Fibroblast of villous mesenchyme (primary cell): ENCODE measurements around the gene SAMD4B. TPM values are rescaled to one million over a fixed set of nuclear protein-coding genes. Genes with fewer than 3 reads are reported as not detected.

Experiments used
- DNase-seq: peaks from one replicate; pipeline ENCODE4 v3.0.0-alpha.2; 2010; ENCODE audit warnings: low read depth
- H3K4me3 ChIP-seq: 2 replicates; pipeline ENCODE4 v1.5.1; 2011; ENCODE audit warnings: low read depth, mild to moderate bottlenecking, low read length
- total RNA-seq: library from RNA; depleted of rRNA; stranded (reverse); fragments of >200 nt; gene quantifications from 2 replicates; pipeline ENCODE4 v1.2.3, GENCODE V29; 2012
- TF ChIP-seq, protein P1 (sequence below): IDR thresholded peaks from 2 replicates; pipeline ENCODE4 v1.5.1; 2012; ENCODE audit warnings: low read depth, mild to moderate bottlenecking, low read length; ENCODE audit not compliant: insufficient read depth

Gene SAMD4B
- total RNA-seq, 1 donor = 38.0 TPM

- H3K4me3 ChIP-seq = no peak overlapping the region
- TF ChIP-seq, protein P1, sequence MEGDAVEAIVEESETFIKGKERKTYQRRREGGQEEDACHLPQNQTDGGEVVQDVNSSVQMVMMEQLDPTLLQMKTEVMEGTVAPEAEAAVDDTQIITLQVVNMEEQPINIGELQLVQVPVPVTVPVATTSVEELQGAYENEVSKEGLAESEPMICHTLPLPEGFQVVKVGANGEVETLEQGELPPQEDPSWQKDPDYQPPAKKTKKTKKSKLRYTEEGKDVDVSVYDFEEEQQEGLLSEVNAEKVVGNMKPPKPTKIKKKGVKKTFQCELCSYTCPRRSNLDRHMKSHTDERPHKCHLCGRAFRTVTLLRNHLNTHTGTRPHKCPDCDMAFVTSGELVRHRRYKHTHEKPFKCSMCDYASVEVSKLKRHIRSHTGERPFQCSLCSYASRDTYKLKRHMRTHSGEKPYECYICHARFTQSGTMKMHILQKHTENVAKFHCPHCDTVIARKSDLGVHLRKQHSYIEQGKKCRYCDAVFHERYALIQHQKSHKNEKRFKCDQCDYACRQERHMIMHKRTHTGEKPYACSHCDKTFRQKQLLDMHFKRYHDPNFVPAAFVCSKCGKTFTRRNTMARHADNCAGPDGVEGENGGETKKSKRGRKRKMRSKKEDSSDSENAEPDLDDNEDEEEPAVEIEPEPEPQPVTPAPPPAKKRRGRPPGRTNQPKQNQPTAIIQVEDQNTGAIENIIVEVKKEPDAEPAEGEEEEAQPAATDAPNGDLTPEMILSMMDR = no peak
- no peak for DNase-seq
Observed at GRCh38 chr19:39299832-39300231, 42.4 kb upstream of the SAMD4B start.

GRCh38 chr19:39301021-39301420 is 41.2 kb upstream of the SAMD4B start:
- no peak for DNase-seq
- no peak overlapping the region for H3K4me3 ChIP-seq
- TF ChIP-seq, protein P1 = no peak

GRCh38 chr19:39301562-39301961 is 40.7 kb upstream of the SAMD4B start:
- no peak for DNase-seq
- no peak overlapping the region for H3K4me3 ChIP-seq
- TF ChIP-seq, protein P1 = no peak

DNA sequence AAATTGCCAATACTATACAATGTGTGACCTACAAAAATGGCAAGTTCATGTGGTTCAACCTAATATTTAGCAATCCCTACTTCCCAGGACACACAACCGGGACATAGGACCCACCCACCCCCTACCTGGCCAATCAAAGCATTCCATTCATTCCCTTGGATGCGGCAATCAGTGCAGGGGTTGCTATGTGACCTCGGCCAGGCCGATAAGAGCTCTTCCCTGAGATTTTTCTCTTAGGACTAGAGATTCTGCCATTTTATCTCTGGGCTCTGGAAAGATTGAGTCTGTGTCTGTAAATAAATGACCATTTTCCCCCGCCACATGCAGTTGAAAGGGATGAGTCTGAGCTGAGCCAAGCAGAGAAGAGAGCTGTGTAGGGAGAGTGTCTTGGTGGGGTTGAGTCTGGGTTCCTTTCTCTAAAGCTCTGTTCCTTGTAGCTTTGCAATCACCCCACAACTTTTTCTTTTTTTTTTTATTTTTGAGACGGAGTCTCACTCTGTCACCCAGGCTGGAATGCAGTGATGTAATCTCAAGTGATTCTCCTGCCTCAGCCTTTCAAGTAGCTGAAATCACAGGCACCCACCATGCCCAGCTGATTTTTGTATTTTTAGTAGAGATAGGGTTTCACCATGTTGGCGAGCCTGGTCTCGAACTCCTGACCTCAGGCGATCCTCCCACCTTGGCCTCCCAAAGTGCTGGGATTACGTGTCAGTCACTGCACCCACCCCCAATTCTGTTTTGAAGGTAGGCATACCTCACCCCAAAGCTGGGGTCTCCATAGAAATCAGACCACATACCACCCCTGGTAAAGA is 38.6 kb upstream of the SAMD4B start:
- TF ChIP-seq, protein P1 = no peak
- H3K4me3 ChIP-seq = no peak overlapping the region
- no peak for DNase-seq

DNA sequence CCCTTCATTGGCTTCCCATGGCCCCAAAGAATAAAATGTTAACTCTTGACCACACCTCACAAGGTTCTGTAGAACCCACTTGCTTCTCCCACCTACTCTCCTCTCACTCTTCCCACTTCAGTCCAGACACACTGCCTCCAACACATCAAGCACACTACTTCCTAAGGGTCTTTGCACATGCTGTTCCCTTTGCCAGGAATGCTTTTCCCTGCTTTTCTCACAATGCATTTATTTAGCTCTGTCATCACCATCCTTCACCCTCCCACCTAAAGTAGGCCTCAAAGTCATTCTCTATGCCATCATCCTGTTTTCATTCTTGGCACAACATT is 38.1 kb upstream of the SAMD4B start:
- TF ChIP-seq, protein P1 = no peak
- H3K4me3 ChIP-seq = no peak overlapping the region
- no peak for DNase-seq

DNA sequence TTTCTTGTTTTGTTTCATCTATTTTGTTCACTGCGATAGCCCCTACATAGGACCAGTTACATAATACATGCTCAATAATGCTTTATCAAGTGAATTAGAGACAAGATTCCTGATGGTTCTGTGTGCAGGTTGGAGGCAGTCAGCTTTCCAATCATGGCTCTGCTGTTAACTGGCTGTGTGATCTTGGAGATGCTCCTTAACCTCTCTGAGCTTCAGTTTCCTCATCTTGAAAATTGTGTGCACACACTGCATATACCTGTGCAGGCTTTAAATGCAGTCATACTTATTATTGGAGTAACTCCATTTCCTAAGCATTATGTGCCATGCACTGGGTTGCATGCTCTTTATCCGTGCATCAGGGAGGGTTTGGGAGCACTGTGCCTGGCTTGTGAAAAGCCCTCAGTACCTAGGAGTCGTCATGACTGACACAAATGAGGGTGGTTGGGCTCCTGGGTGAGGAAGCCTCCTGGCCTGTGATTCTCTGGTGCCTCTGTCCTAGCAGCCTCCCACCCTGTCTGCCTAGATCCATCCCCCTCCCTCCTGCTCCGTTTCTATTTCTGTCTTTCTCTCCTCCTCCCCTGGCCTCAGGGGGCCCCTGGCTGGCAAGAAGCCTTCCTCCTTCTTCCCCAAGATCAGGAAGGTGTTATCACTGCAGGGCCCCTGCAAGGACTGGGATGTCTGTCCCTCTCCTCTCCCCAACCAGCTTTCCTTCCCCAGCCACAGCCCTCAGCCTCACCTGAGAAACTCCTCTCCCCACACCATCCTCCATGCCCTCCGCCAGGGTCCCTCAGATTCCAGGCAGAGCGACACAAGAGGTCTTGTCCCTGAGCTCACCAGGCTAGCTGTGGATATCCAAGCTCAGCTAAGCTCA is 37.3 kb upstream of the SAMD4B start:
- H3K4me3 ChIP-seq = no peak overlapping the region
- DNase-seq = no peak
- TF ChIP-seq, protein P1 = no peak
